SK-N-MC (cell line): ENCODE results near the gene SBK2.

Source experiments
- DNase-seq: peaks from one replicate; pipeline ENCODE4 v3.0.0-alpha.2; 2011; ENCODE audit warnings: low read depth, low spot score
- H3K27ac ChIP-seq: fragments of 200-600 bp; sonication (generic); 2 replicates; pipeline ENCODE4 v1.5.1; 2016; ENCODE audit warnings: mixed run types
- H3K36me3 ChIP-seq: fragments of 200-600 bp; sonication (generic); 2 replicates; pipeline ENCODE4 v1.6.1; 2017; ENCODE audit warnings: antibody characterized with exemption, low read length, mixed read lengths; ENCODE audit not compliant: insufficient read depth
- H3K4me3 ChIP-seq: fragments of 200-600 bp; sonication (generic); 2 replicates; pipeline ENCODE4 v1.5.1; 2016
- H3K9ac ChIP-seq: fragments of 200-600 bp; sonication (generic); 2 replicates; pipeline ENCODE4 v1.8.0; 2017; ENCODE audit warnings: mixed run types, mixed read lengths; ENCODE audit not compliant: insufficient read length
- H3K9me3 ChIP-seq: fragments of 200-600 bp; sonication (generic); 2 replicates; pipeline ENCODE4 v1.6.1; 2017; ENCODE audit warnings: low read depth, mild to moderate bottlenecking, antibody characterized with exemption, low read length, moderate library complexity, mixed read lengths
- EZH2 ChIP-seq: fragments of 200-600 bp; sonication (generic); IDR thresholded peaks from one replicate; pipeline ENCODE4 v1.6.1; 2017; ENCODE audit warnings: antibody characterized with exemption
- FOXP2 ChIP-seq: optimal IDR thresholded peaks from 2 replicates; pipeline ENCODE3; 2011; ENCODE audit warnings: mild to moderate bottlenecking, moderate library complexity; ENCODE audit not compliant: insufficient read depth; ENCODE audit errors: extremely low read length, control extremely low read depth
- POLR2AphosphoS5 ChIP-seq: IDR thresholded peaks from 2 replicates; pipeline ENCODE4 v1.6.1; 2012; ENCODE audit warnings: mild to moderate bottlenecking, low read depth, low read length, borderline replicate concordance

Gene SBK2

GRCh38 chr19:55530996-55531395, 5.9 kb downstream of the SBK2 start:
- TF ChIP-seq FOXP2 (no peak), EZH2 (no peak), POLR2AphosphoS5 (no peak)

GRCh38 chr19:55529636-55530234, 7.2 kb downstream of the SBK2 start:
- TF ChIP-seq EZH2: no peak
- no peak for TF ChIP-seq FOXP2
- no peak for TF ChIP-seq POLR2AphosphoS5
- Histone ChIP-seq H3K4me3 (no peak overlapping the region), H3K9me3 (no peaks in the 10 kb centered on the region), H3K9ac (no peak overlapping the region), H3K36me3 (no peaks in the 10 kb centered on the region), H3K27ac (no peak overlapping the region)
- no peak for DNase-seq

More at GRCh38 chr19:55530996-55531395, 5.9 kb downstream of the SBK2 start:
- H3K9me3 ChIP-seq: no peaks in the 10 kb centered on the region
- H3K27ac ChIP-seq: no peak overlapping the region
- DNase-seq: no peak
- H3K36me3 ChIP-seq: no peaks in the 10 kb centered on the region
- no peak overlapping the region for H3K4me3 ChIP-seq
- H3K9ac ChIP-seq: no peak overlapping the region

DNA sequence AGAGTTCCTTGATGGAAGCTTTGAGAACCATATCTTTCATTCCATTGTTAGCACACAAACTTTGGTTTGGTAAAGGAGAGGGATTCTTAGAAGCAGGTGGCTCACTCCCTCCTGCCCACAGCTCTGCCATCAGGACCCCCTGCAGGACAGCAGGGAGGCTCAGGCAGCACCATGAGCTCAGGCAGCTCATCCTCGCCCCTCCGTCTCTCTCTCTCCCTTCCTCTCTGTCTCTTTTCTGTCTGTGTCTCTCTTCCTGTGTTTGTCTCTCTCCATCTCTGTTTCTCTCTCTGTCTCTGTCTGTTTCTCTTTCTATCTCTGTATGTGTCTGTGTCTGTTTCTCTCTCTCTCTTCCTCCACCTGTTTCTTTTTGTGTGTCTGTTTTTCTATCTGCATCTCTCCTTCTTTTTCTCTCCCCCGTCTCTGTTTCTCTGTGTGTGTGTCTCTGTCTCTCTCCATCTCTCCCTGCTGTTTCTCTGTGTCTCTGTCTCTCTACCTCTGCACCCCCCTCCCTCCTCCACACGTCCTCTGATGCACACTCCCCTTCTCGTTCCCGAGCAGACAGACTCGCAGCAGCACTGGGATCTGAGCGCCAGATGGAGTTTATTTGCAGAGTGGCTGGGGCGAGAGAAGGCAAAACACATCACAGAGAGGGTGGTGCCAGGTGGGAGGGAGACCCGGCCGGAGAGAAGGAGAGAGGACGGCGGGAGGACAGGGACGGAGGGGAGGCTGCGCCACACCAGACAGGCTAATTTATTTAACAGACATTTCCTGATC, 8.7 kb downstream of the SBK2 start:
- Histone ChIP-seq H3K4me3 (peak overlapping the region; percentile 72), H3K27ac (peak overlapping the region; percentile 49; the same call in 1 of the 2 replicates), H3K36me3 (no peaks in the 10 kb centered on the region), H3K9ac (peak overlapping the region; percentile 8), H3K9me3 (no peaks in the 10 kb centered on the region)
- TF ChIP-seq FOXP2 (no peak), EZH2 (no peak), POLR2AphosphoS5 (no peak)
- DNase-seq: no peak

GRCh38 chr19:55527197-55528029, 9.5 kb downstream of the SBK2 start:
- Histone ChIP-seq H3K4me3 (no peak overlapping the region), H3K36me3 (no peaks in the 10 kb centered on the region), H3K9me3 (no peaks in the 10 kb centered on the region), H3K9ac (no peak overlapping the region), H3K27ac (no peak overlapping the region)
- no peak for DNase-seq
- no peak for TF ChIP-seq POLR2AphosphoS5
- TF ChIP-seq FOXP2: no peak
- TF ChIP-seq EZH2: no peak

DNA sequence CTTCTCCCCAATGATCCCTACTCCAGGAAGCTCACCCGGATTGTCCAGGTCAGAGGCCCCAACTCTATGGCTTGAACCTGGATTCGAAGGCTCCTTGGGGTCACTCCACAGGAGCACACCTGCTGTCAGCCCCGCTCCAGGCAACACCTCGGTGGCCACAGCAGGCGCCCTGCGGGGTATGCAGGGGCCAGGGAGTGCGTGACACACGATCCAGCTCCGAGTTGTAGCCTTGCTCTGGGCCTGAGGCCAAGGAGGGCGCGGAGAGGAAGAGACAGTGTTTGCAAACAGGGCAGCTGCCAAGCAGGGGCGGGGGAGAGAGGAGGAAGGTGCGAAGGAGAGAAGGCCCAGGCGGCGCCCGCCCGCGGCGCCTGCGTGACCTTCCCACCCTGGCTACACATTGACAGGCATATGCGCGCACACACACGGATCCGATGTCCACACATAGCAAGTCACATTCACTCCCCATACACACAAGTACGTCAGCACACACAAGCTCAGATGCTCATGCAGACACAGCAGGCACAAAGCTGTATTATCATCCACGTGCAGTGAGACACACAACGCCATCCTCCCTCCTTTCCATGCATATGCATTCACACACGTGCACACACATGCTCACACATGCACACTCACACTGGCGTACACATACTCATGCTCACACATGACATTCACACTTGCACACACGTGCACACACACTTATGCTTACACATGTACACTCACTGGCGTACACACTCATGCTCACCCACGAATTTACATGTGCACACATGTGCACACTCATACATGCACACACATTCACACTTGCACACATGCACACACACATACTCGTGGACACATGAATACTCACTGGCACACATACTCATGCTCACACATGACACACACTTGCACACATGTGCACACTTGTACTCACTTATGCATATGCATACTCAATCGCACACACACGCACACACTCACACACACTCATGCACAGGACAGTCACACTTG, 10.4 kb downstream of the SBK2 start:
- Histone ChIP-seq H3K36me3 (no peaks in the 10 kb centered on the region), H3K9ac (no peak overlapping the region), H3K27ac (no peak overlapping the region), H3K9me3 (no peaks in the 10 kb centered on the region), H3K4me3 (no peak overlapping the region)
- no peak for DNase-seq
- no peak for TF ChIP-seq FOXP2
- TF ChIP-seq POLR2AphosphoS5: no peak
- no peak for TF ChIP-seq EZH2

DNA sequence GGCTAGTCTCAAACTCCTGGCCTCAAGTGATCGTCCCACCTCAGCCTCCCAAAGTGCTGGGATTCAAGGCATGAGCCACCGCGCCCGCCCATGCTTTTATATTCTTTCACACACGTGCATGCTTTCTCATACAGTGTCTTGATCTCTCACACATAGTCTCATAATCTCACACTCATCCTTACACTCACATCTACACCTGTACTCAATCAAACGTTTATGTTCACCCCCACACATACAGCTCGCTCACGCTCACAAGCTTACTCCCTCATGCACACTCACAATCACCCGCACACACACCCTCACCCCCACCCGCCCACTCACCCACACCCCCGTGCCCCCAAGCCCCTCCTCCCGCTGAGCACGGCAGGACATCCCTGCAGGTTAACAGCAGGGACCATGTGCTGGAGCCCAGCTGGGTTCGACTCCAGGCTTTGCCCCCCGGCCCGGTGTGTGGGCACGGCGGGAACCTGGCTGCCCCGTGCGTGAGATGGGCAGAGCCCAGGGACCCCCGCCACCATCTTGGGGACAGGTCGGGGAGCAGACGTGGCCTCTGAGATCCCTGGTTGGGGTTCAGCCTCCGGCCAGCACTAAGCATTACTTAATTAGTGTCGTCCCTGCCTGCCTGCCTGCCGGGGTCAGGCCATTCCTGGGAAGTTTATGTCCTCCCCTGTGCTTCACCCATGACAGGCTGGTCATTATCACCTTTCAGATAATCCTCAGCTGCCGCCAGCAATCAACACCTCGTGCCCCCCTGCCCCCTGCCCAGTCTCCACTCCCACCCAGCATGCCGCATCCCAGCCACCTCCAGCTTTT, 11.4 kb downstream of the SBK2 start:
- H3K27ac ChIP-seq: no peak overlapping the region
- H3K9ac ChIP-seq: no peak overlapping the region
- no peaks in the 10 kb centered on the region for H3K36me3 ChIP-seq
- DNase-seq: no peak
- TF ChIP-seq POLR2AphosphoS5 (no peak), FOXP2 (no peak), EZH2 (no peak)
- no peaks in the 10 kb centered on the region for H3K9me3 ChIP-seq
- no peak overlapping the region for H3K4me3 ChIP-seq
